GM19023 (cell line): ENCODE data around the gene SAXO1.

Experiments used
- ATAC-seq: cut with Tn5 transposase; IDR thresholded peaks from one replicate; pipeline ENCODE4 v1.9.1; 2021; ENCODE audit warnings: mild to moderate bottlenecking, moderate library complexity; ENCODE audit not compliant: unreplicated experiment

Gene SAXO1

DNA sequence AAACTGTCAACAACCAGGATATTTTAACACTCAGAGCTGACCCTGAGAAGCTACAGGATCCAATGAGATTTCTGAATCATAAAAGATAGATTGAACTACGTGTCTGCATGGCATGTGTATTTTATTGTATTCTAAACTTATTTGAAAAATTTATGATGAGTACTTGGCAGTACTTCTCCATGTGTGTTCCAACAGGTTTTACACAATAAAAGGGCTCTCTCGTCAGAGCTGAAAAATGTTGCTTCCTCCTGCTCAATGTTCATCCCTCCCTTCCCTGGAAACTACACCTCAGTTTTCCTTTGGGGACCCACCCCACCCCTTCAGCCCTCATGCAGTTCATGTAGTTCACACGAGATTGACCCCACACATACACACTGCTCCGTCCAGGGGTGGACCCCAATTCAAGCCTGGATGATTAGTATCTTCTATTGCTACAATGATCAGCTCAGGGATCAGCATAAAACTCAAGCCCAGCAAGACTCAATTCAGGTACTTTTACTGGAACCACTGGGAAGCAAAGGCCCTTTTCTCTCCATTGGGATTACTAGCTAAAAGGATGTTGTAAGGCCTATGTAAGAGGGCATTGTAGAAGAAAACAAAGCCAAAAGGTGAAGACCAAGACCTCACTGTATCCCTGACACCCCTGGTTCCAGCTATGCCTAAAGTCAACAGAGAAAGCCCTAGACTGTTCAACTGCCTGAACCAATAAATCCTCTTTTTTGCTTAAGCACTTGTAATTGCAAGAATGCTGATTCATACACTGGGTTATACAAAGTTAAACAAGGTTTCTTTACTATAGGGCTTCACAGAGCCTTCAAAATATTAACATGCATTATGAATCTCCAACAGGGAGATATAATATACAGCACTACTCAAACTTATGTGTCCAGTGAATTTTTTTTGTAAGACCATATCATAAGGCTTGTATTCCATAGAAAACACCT, 112.6 kb downstream of the SAXO1 start:
- no peak for ATAC-seq

DNA sequence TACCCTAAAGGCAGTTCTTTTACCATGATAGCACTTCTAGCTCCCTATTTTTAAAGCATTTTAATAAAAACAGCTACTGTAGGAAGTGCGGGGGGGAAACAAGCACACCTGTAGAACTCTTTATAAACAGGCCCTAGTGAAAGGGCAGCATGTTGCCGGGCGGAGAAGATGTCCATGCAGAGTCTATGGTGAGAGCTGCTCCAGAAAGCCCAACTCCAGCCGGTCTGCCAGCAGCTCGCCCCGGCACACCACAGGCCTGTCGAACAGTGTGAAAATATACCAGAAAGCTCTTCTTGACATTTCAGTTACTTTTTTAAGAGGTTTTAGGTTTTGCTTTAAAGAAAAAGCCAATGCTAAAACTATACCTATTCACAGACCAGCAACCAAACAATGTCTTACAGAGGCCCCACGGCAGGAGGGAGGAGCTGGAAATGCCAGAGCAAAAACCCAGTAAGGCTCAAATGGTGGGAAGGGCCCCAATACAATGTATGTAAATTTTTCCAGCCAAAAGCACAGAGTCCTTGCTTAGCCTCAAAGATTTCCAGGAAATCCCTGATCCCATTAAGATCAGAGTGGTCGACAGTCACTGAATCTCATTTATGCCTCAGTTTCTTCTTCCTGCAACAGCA, 121.2 kb downstream of the SAXO1 start:
- no peak for ATAC-seq

DNA sequence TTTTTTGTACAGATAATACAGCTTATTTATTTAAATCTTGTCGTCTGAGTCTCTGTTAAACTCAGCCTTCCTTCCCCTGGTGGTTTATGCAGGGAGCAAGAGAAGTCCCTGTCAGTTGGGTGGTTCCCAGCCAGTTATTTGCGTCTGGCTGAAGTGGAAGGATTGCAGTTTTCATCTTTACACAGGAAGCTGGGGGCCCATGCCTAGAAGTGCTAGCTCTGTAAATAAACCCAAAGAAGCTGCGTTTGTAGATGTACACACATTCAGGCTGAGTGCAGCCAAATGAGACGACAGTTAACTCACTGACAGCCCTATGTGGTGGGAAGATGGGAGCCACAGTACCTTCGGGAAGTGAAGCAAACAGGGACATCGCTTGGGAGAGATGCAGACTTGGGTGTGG, 122.1 kb downstream of the SAXO1 start:
- no peak for ATAC-seq

DNA sequence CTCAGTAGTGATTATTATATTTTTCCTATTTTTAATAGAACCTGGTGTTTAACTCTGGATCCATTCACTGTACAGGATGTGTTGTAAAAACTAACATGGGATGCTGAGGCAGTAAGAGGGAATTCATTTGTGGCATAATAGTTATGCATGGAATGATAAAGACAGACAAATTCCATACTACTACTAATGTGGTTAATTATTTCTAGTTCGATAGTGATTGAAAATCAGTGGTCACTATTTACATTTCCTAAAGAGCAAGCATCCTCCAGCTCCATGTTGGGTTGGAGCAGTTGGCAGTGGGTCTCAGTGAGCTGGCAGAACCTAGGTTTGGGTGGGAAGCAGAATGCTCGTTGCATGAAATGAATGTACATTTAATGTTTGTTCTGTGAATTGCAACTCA, 122.6 kb downstream of the SAXO1 start:
- no peak for ATAC-seq

DNA sequence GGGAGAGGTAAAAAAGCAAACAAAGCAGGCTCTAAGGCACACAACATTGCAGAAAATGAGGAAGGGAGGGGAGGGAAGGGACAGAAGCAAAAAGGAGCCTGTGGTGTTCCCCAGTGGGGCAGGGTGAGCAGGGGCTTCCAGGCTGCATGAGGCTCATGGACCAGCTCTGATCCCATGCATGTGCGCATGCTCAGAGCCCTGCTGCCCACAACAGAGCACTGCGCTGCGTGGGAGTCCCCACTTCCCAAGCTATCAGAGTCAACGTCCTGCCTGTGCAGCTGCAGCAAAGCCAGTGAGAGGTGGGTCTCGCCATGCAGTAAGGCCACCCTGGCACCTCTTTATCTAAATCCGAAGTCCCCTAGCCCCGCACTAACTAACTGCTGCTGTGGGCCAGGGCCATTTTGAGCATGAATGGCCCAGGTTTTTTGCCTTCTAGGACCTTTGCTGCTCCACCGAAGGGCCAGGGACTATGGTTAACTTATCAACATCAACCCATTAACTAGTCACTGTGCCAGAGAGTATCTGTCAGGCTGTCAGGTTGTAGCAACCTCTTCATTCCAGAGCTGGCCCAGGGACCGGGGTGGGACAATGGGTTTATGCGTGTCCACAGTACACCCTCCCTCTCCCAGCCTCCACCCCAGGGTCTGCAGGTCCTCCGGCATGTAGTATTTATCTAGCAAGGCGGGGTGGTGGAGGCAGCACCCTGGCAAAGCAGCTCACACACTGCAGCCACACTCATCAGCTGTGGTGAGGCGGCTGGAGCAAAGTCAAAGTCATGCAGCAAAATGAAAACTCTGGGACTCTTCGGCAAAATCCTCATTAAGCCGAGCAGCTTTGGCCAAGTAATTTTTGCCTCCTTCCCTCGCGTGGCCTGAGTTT, 123.6 kb downstream of the SAXO1 start:
- ATAC-seq: no peak

DNA sequence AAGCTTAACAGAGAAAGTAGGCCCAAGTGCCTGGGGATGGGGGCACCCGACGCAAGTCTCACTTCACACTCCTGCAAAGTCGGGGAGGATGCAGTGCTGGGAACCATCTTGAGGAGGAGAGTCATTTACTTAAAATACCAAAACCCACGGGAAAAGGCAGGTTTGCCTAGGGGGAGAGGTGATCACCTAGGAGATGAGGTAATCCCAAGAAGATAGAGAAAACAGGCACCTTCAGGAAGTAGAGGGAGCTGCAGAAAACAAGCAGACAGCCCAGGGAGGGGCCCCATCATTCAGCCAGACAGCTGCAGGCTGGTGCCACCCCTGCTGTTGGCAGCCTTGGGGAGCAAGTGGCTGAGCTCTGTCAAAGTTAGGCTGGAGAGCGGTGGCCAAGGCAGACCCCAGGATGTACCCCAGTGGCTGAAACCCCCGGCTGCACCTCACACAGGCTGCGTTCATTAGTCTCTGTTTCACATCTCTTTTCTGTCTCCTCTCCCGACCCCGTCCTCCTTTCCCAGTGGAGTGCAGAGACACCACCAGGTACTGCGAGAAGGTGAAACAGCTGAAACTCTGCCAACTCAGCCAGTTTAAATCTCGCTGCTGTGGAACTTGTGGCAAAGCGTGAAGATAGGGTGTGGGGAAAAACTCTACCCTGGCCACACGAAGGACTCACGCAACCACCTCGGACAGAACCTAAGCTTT, 124.9 kb downstream of the SAXO1 start:
- no peak for ATAC-seq

DNA sequence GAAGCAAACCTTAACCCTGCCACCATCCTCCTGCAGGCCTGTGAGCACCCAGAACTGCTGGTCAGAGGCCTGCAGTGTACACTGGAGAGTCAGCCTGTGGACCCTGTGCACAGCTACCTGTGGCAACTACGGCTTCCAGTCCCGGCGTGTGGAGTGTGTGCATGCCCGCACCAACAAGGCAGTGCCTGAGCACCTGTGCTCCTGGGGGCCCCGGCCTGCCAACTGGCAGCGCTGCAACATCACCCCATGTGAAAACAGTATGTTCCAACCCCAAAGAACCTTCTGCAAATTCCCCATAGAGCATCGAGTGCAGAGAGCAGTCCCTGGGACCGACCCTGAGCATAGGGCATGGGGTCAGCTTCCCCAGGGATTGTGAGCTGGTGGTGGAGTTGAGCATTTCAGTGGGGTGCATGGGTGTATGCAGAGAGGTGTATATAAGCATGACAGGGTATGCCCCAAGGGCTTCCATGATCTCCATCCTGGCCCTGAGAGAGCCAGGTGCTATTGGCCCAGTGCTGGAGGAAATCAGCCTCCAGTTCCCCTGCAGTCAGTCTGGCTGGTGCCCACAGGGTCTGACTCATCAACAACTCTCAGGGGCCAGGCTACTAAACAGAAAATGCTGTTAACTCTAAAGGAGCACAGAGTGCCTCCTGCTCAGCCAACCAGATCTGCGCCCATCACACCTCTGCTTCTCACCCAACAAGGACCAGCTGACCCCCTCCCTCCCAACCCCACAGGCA, 126.2 kb downstream of the SAXO1 start:
- ATAC-seq: no peak

DNA sequence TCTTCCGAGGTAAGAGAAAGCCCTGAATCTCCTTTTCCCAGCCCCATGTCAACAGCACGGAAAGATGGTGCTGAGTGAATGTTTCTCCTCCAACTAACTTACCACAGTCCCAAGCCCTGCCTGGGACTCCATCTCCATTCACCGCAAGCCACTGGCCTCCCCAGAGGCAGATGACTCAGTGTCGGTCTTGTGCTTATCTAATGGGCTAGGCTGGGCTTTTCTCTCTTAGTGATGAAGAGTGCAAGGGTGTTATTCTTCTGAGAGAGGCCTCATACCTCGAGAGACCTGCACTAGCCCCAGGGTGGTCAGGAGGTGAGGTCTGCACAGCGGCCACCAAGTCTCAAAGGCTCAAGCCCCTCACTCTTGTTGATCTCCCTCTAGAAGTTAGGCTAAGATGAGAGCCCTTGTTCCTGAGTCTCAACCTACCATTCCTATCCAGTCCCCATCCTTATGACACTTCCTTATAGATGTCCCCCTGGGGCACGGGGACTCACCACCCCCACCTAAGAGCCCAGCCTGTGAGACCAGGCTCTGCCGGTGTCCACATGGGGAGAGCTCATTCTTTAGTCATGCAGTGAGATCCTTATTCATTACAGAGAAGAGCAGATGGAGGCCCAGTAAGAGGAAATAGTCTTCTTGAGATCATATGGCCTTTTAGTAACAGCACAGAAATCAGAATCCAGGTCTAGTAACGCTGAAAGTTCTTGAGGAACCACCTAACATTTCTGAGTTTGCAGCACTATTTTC, 127.0 kb downstream of the SAXO1 start:
- no peak for ATAC-seq

GRCh38 chr9:18905028-18905882, 127.8 kb downstream of the SAXO1 start:
- ATAC-seq: no peak

DNA sequence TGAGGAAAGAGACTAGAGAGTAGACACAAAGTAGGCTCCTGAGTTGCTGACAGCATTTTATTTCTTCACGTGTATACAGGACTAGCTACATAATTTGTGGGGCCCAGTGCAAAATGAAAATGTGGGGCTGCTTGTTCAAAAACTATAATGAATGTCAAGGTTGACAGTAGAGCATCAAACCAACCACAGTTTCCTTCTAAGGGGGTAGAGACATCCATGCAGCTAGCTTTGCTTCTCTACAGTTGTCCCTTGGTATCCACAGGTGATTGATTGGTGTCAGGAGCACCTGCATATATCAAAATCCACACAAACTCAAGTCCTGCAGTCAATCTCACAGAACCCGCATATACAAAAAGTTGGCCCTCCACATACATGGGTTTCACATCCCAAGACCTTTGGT, 129.6 kb downstream of the SAXO1 start:
- ATAC-seq: no peak

DNA sequence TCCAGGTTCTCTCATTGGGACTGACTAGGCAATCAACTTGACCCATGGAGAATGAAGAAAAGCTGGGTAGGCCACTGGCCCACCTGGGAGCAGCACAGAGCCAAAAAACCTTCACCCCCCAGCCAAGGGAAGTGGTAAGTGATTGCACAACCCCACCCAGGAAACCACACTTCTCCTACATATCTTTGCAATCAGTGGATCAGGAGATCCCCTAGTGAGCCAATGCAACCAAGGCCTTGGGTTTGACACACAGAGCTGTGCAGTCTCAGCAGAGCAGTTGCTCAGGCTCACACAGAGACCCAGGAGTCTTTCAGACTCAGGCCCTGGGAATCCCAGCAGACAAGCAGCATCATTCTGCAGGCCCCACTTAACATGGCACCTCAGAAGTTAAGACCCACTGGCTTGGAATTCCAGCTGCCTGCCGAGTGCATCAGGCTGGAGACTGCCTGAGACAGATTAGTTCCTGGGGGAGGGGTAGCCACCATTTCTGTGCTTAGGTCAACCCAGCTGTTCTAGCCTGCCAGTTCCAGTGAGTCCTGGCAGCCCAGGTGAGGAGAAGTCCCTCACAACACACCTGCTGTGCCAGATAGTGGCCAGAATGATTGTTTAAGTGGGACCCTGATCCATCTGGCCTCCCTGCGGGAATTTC, 136.4 kb downstream of the SAXO1 start:
- no peak for ATAC-seq

GRCh38 chr9:18896004-18896403, 137.0 kb downstream of the SAXO1 start:
- ATAC-seq: no peak

DNA sequence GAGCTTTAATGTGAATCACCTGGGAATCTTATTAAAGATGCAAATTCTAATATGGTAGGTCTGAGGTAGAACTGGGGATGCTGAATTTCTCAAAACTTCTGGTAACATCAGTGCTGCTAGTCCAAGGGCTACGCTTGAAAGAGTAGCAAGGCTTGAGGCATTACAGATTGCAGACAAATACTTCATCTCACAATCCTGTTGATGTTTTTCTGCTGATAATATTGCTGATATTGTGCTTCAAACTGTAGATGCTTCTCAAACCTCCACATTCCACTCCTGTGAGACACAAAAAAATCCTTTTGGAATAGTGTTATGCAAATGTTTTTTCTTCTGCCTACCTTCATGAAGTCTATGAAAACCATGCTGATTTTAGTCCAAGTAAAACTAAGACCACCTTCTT, 139.5 kb downstream of the SAXO1 start:
- no peak for ATAC-seq

DNA sequence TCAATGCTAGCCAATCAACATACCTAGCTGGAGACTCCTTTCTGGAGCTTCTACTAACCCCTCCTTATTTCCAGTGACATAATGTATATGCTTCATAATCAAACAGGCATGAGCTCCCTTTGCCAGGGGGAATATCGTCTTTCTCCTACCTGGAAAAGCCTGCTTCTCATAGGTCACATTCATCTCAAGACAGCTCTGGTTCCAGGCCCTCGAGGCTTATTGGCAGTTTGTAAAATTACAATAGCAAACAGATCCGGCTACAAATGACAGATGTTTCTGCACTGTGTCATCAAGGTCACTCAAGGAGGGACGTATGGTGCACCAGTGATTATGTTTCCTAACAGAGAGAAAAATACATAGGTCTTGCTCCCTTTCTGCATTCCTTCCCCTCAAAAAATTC, 140.0 kb downstream of the SAXO1 start:
- no peak for ATAC-seq

GRCh38 chr9:18891946-18892670, 140.9 kb downstream of the SAXO1 start:
- no peak for ATAC-seq

GRCh38 chr9:18890372-18890771, 142.6 kb downstream of the SAXO1 start:
- ATAC-seq: peak; percentile 57

- ATAC-seq: no peak
Observed at GRCh38 chr9:18889550-18889949, 143.5 kb downstream of the SAXO1 start.
